Measurements from ENCODE around the gene DESI1.

DNA sequence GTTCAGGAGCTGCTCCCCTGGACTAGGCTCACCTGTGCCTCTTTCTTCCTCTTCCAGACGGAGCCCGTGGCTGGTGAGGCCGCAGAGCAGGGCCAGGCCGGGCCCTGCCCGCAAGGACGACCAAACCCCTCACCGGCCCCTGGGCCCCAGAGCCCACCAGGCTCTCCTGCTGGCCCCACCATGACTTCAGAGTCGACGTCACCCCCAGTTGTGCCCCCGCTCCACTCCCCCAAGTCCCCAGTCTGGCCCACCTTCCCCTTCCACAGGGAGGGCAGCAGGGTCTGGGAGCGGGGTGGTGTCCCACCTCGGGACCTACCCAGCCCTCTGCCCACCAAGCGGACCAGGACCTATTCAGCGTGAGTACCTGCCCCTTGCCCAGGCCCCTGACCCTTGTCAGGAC is 49.1 kb downstream of the DESI1 start:
- TF ChIP-seq, protein P1, sequence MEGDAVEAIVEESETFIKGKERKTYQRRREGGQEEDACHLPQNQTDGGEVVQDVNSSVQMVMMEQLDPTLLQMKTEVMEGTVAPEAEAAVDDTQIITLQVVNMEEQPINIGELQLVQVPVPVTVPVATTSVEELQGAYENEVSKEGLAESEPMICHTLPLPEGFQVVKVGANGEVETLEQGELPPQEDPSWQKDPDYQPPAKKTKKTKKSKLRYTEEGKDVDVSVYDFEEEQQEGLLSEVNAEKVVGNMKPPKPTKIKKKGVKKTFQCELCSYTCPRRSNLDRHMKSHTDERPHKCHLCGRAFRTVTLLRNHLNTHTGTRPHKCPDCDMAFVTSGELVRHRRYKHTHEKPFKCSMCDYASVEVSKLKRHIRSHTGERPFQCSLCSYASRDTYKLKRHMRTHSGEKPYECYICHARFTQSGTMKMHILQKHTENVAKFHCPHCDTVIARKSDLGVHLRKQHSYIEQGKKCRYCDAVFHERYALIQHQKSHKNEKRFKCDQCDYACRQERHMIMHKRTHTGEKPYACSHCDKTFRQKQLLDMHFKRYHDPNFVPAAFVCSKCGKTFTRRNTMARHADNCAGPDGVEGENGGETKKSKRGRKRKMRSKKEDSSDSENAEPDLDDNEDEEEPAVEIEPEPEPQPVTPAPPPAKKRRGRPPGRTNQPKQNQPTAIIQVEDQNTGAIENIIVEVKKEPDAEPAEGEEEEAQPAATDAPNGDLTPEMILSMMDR (IDR thresholded peaks at IDR 0.05) = no peak
- no peak for TF ChIP-seq POLR2A (IDR thresholded peaks at IDR 0.05)

Data from thyroid gland (tissue), 4 donors.